ENCODE results near the gene RPS25. TPM values are rescaled to one million over a fixed set of nuclear protein-coding genes. Genes with fewer than 3 reads are reported as not detected.

The RPS25 gene
- total and polyA plus RNA-seq, 9 of the 15 experiments (the other 6 are each of a cell fraction or from before 2014, with no cell fraction given): 1,553 to 5,486 (median 2,471) TPM

DNA sequence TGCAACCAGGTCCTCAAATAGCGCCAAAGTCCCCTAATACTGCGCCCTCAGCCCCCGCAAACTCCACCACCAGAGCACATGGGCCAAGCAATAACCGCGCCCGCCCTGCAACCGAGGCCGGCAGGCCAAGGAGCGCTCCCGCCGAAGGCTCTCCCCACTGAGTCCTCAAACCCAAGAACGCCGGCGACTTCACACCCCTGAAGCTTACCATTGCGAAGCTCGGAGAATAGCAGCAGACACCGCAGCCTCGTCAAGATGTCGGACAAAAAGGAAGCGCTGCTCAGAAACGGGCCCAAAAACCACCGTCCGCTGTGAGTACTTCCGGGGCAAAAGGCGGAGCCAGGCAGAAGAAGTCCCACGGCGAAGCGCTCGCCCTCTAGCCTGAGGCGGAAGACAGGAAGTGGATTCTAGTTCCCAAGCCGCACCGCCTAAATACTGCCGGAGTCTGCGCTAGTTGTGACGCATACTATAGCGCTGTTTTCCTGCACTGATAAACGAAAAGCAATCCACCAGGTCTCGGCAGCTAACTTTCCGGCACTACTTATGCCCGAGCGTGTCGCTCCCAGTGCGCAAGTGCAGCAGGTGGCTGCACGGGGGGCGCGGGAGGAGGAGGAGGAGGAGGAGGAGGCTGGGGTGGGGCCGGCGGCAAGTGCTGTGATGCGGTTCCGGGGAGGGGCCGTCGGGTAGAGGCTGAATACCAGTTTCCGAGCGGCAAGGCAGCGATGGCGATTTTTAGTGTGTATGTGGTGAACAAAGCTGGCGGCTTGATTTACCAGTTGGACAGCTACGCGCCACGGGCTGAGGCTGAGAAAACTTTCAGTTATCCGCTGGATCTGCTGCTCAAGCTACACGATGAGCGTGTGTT is at the start of gene RPS25, which contains the start of gene TRAPPC4 (continued):
- TF ChIP-seq GABPA (tag; conservative IDR thresholded peaks at IDR 0.05; ENCODE audit: low read depth): peak; percentile 99
- TF ChIP-seq, protein P1, sequence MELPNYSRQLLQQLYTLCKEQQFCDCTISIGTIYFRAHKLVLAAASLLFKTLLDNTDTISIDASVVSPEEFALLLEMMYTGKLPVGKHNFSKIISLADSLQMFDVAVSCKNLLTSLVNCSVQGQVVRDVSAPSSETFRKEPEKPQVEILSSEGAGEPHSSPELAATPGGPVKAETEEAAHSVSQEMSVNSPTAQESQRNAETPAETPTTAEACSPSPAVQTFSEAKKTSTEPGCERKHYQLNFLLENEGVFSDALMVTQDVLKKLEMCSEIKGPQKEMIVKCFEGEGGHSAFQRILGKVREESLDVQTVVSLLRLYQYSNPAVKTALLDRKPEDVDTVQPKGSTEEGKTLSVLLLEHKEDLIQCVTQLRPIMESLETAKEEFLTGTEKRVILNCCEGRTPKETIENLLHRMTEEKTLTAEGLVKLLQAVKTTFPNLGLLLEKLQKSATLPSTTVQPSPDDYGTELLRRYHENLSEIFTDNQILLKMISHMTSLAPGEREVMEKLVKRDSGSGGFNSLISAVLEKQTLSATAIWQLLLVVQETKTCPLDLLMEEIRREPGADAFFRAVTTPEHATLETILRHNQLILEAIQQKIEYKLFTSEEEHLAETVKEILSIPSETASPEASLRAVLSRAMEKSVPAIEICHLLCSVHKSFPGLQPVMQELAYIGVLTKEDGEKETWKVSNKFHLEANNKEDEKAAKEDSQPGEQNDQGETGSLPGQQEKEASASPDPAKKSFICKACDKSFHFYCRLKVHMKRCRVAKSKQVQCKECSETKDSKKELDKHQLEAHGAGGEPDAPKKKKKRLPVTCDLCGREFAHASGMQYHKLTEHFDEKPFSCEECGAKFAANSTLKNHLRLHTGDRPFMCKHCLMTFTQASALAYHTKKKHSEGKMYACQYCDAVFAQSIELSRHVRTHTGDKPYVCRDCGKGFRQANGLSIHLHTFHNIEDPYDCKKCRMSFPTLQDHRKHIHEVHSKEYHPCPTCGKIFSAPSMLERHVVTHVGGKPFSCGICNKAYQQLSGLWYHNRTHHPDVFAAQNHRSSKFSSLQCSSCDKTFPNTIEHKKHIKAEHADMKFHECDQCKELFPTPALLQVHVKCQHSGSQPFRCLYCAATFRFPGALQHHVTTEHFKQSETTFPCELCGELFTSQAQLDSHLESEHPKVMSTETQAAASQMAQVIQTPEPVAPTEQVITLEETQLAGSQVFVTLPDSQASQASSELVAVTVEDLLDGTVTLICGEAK (IDR thresholded peaks at IDR 0.05): peak; percentile 99
- TF ChIP-seq, protein P1 (CRISPR knock-in tag; IDR thresholded peaks at IDR 0.05): no peak
- no peak for TF ChIP-seq POLR3G (IDR thresholded peaks at IDR 0.05; ENCODE audit: extremely low read depth, insufficient read length, insufficient replicate concordance)
- TF ChIP-seq MCM5 (IDR thresholded peaks at IDR 0.05; ENCODE audit: low read depth): no peak
- TF ChIP-seq FOS (IDR thresholded peaks at IDR 0.05; ENCODE audit: extremely low read depth, insufficient read length): no peak
- TF ChIP-seq, protein P2, sequence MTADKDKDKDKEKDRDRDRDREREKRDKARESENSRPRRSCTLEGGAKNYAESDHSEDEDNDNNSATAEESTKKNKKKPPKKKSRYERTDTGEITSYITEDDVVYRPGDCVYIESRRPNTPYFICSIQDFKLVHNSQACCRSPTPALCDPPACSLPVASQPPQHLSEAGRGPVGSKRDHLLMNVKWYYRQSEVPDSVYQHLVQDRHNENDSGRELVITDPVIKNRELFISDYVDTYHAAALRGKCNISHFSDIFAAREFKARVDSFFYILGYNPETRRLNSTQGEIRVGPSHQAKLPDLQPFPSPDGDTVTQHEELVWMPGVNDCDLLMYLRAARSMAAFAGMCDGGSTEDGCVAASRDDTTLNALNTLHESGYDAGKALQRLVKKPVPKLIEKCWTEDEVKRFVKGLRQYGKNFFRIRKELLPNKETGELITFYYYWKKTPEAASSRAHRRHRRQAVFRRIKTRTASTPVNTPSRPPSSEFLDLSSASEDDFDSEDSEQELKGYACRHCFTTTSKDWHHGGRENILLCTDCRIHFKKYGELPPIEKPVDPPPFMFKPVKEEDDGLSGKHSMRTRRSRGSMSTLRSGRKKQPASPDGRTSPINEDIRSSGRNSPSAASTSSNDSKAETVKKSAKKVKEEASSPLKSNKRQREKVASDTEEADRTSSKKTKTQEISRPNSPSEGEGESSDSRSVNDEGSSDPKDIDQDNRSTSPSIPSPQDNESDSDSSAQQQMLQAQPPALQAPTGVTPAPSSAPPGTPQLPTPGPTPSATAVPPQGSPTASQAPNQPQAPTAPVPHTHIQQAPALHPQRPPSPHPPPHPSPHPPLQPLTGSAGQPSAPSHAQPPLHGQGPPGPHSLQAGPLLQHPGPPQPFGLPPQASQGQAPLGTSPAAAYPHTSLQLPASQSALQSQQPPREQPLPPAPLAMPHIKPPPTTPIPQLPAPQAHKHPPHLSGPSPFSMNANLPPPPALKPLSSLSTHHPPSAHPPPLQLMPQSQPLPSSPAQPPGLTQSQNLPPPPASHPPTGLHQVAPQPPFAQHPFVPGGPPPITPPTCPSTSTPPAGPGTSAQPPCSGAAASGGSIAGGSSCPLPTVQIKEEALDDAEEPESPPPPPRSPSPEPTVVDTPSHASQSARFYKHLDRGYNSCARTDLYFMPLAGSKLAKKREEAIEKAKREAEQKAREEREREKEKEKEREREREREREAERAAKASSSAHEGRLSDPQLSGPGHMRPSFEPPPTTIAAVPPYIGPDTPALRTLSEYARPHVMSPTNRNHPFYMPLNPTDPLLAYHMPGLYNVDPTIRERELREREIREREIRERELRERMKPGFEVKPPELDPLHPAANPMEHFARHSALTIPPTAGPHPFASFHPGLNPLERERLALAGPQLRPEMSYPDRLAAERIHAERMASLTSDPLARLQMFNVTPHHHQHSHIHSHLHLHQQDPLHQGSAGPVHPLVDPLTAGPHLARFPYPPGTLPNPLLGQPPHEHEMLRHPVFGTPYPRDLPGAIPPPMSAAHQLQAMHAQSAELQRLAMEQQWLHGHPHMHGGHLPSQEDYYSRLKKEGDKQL (CRISPR knock-in tag; IDR thresholded peaks at IDR 0.05; ENCODE audit: borderline replicate concordance): no peak
- peak in 1 of 2 experiments; percentile 93; a peak in 1 of 4 replicates for TF ChIP-seq KDM4B (IDR thresholded peaks at IDR 0.05; ENCODE audit: borderline replicate concordance in 2 of 2, low read depth in 1 of 2)

Measured in K562 (cell line).